GM12878 (cell line): ENCODE measurements around the gene DDIT3. TPM values are rescaled to one million over a fixed set of nuclear protein-coding genes. Genes with fewer than 3 reads are reported as not detected.

Source experiments
- ATAC-seq: fragments of 200-7000 bp; cut with Tn5 transposase; 3 replicates; pipeline ENCODE4 v1.9.1; 2020; ENCODE audit warnings: mild to moderate bottlenecking, moderate library complexity
- BruUV-seq: library from RNA; stranded (reverse); fragments of 400-500 nt; replicated peaks from 2 replicates; lab custom pipeline; 2021; lab: Mats Ljungman, UMichigan
- CTCF ChIA-PET: fragments of 300-600 bp; sonication (Branson Sonifier 250); formaldehyde crosslinking; extraction: SDS; loops from one replicate; lab custom pipeline; 2021; ENCODE audit warnings: inconsistent platforms; lab: Yijun Ruan, JAX
- POLR2A ChIA-PET: fragments of 350-600 bp; formaldehyde crosslinking; extraction: SDS; loops from one replicate; lab custom pipeline; 2021; ENCODE audit warnings: inconsistent platforms; lab: Charles Lee
- RAD21 ChIA-PET: fragments of 300-600 bp; sonication (Branson Sonifier 250); formaldehyde crosslinking; loops from one replicate; lab custom pipeline; 2023; ENCODE audit warnings: antibody characterized with exemption; ENCODE audit not compliant: unreplicated experiment; lab: Charles Lee
- SMC1A ChIA-PET: fragments of 300-600 bp; sonication (Branson Sonifier 250); formaldehyde crosslinking; loops from one replicate; lab custom pipeline; 2023; ENCODE audit not compliant: unreplicated experiment, uncharacterized antibody; lab: Charles Lee
- DNase-seq: peaks from one replicate; pipeline ENCODE4 v3.0.0-alpha.2; 2011; ENCODE audit warnings: low read depth, low spot score
- FAIRE-seq: peaks from 3 replicates; lab custom pipeline; 2011; peaks lifted over from hg19 to GRCh38; lab: Jason Lieb, UNC
- H2AFZ ChIP-seq: 2 replicates; pipeline ENCODE4 v1.6.0; 2011; ENCODE audit warnings: low read depth, low read length, control low read depth; ENCODE audit not compliant: control insufficient read depth
- H3K27ac ChIP-seq: 2 replicates; pipeline ENCODE4 v1.5.1; 2011; ENCODE audit warnings: control low read depth; ENCODE audit not compliant: control insufficient read depth, insufficient read depth
- H3K27me3 ChIP-seq, 2 experiments: replicated peaks in 1 of 2; 2 replicates each; pipeline versions ENCODE4 v1.6.0 to v1.6.1; 2011; ENCODE audit warnings: low read length in 1 of 2; ENCODE audit not compliant: control insufficient read depth in 2 of 2, insufficient read depth in 2 of 2
- H3K36me3 ChIP-seq, 2 experiments: 2 replicates each; pipeline ENCODE4 v1.5.1; 2011; ENCODE audit warnings: low read length in 1 of 2; ENCODE audit not compliant: control insufficient read depth in 2 of 2, insufficient read depth in 2 of 2
- H3K4me1 ChIP-seq: 2 replicates; pipeline ENCODE4 v1.6.1; 2011; ENCODE audit warnings: mild to moderate bottlenecking, low read length, moderate library complexity, mixed read lengths; ENCODE audit not compliant: control insufficient read depth, insufficient read depth
- H3K4me2 ChIP-seq: 2 replicates; pipeline ENCODE4 v1.6.0; 2011; ENCODE audit warnings: control low read depth; ENCODE audit not compliant: control insufficient read depth, insufficient read depth
- H3K4me3 ChIP-seq: fragments of 200-600 bp; sonication (generic); 2 replicates; pipeline ENCODE4 v1.5.1; 2016
- H3K79me2 ChIP-seq: 2 replicates; pipeline ENCODE4 v1.6.0; 2011; ENCODE audit warnings: low read length; ENCODE audit not compliant: control insufficient read depth, insufficient read depth
- H3K9ac ChIP-seq: 2 replicates; pipeline ENCODE4 v1.8.0; 2011; ENCODE audit warnings: low read length, control low read depth, mixed read lengths; ENCODE audit not compliant: control insufficient read depth, insufficient read depth
- H3K9me3 ChIP-seq: replicated peaks from 3 replicates; pipeline ENCODE4 v1.5.1; 2011; ENCODE audit warnings: mild to moderate bottlenecking, low read length; ENCODE audit not compliant: control insufficient read depth, insufficient read depth
- H4K20me1 ChIP-seq: 2 replicates; pipeline ENCODE4 v1.6.0; 2011; ENCODE audit not compliant: control insufficient read depth, insufficient read depth
- IRF5 ChIP-seq: fragments of 450-650 bp; IDR thresholded peaks from 2 replicates; pipeline ENCODE4 v1.6.1; 2017; ENCODE audit warnings: borderline replicate concordance
- MXI1 ChIP-seq: fragments of 150-350 bp; IDR thresholded peaks from 2 replicates; pipeline ENCODE4 v1.6.1; 2011; ENCODE audit warnings: low read depth, mild to moderate bottlenecking, inconsistent platforms, low read length, improper control_type of control experiment
- PAX5 ChIP-seq: IDR thresholded peaks from 2 replicates; pipeline ENCODE4 v1.6.1; 2011; ENCODE audit warnings: low read depth, low read length, borderline replicate concordance
- WGBS: methylation state at CpG from one replicate; pipeline ENCODE4 v1.1.6; 2016; ENCODE audit warnings: low lambda C conversion rate; ENCODE audit not compliant: insufficient replicate concordance, insufficient coverage; ENCODE audit errors: missing lambda C conversion rate; 5-methylcytosine and 5-hydroxymethylcytosine counted together
- in situ Hi-C: fragments of 300-500 bp; cut with MboI; formaldehyde crosslinking; loops from 9 replicates; pipeline ENCODE4 v1.14.3; 2018; ENCODE audit warnings: mixed read lengths
- intact Hi-C: fragments of 100-400 bp; cut with micrococcal nuclease; formaldehyde crosslinking; loops from one replicate; pipeline ENCODE4 v1.14.2; 2022; ENCODE audit not compliant: unreplicated experiment
- polyA plus RNA-seq, 11 experiments: library from polyadenylated mRNA; depleted of rRNA in 4 of 11; unstranded in 6 of 11; stranded (reverse) in 5 of 11; fragments of >200 nt; fragmentation: Nextera tagmentation in 4 of 11; fragmentation: Illumina TruSeq in 1 of 11; extraction: Ambion mirVana in 4 of 11; extraction: Trizol in 1 of 11; gene quantifications; 1 replicate in 1 of 11; 2 replicates in 10 of 11; pipeline versions ENCODE4 v1.2.1 to v1.2.3, GENCODE V29; 2011 to 2016; ENCODE audit warnings: inconsistent platforms in 2 of 11, missing spikeins in 2 of 11, low read depth in 1 of 11
- total RNA-seq, 4 experiments: library from RNA; depleted of rRNA in 3 of 4; stranded (reverse); fragments of >200 nt in 3 of 4; fragmentation: Illumina TruSeq in 1 of 4; extraction: Trizol in 1 of 4; gene quantifications; 2 replicates each; pipeline versions ENCODE4 v1.2.1 to v1.2.3, GENCODE V29; 2013 to 2021

Gene DDIT3
- total and polyA plus RNA-seq, 10 of the 15 experiments (the other 5 are each of a cell fraction or from before 2014, with no cell fraction given) = 9.2 to 28.9 (median 15.5) TPM

- H3K9me3 ChIP-seq = no peaks in the 10 kb centered on the region
- peak overlapping the region; percentile 99 for H3K4me2 ChIP-seq
- peak overlapping the region; percentile 76 for H2AFZ ChIP-seq
- DNase-seq (no peak), ATAC-seq (peak; percentile 11)
- ChIA-PET CTCF (interaction anchor here (0.6 to 8.1 kb wide), 17 partner anchors 9 to 841 kb away, joined by 3 to 114 read pairs (median 5); partner anchors contain the start of genes DDIT3, GLI1 and INHBE), POLR2A (interaction anchor here (0.6 to 2.5 kb wide), 14 partner anchors 9 to 268 kb away, joined by 3 to 16 read pairs (median 7); partner anchors contain the start of genes DCTN2, DDIT3, INHBE and TSPAN31), RAD21 (interaction anchor here (0.6 to 2.0 kb wide), 15 partner anchors 10 to 1660 kb away, joined by 3 to 15 read pairs (median 4); partner anchors contain the start of genes DCTN2, DDIT3, GLI1 and INHBE)
- H4K20me1 ChIP-seq = no peaks in the 10 kb centered on the region
- in situ Hi-C loops = no loop called here
- peak overlapping the region; percentile 85 for H3K27ac ChIP-seq
- no peaks in the 10 kb centered on the region for H3K27me3 ChIP-seq
- peaks cover 34% of the 10 kb centered on the region for H3K4me1 ChIP-seq
- peak overlapping the region; percentile 74 for H3K9ac ChIP-seq
- WGBS = under 1% methylated on average over 12 of the region's 15 CpGs
- H3K36me3 ChIP-seq = peaks cover 1 to 21% of the 10 kb centered on the region in 2 experiments
- H3K79me2 ChIP-seq = peaks cover 44% of the 10 kb centered on the region
- TF ChIP-seq PAX5 (0 out of 2 replicates have a peak, but pooled peaks have one; percentile 32), IRF5 (no peak), MXI1 (0 out of 2 replicates have a peak, but pooled peaks have one; percentile 13)
- TF ChIP-seq, all 136 proteins: peak for 2
- intact Hi-C loops = loop anchor here (5.0 to 10.0 kb wide), 2 partner anchors 45 to 278 kb away; partner anchors contain the start of genes CDK4, DDIT3, MARCHF9 and MBD6
- SMC1A ChIA-PET = interaction anchor here (0.6 to 2.2 kb wide), 11 partner anchors 9 to 157 kb away, joined by 3 to 18 read pairs (median 5); partner anchors contain the start of genes DCTN2, DDIT3 and GLI1
- BruUV-seq = TSS peak; percentile 63
- peak overlapping the region; percentile 92 for H3K4me3 ChIP-seq
- FAIRE-seq = no peak
These were observed 43.2 kb downstream of the DDIT3 start for GRCh38 chr12:57476993-57477709.
